Fibroblast of the conjunctiva (primary cell): ENCODE data around the gene FANK1.

ENCODE experiments used
- DNase-seq: peaks from one replicate; pipeline ENCODE4 v3.0.0-alpha.2; 2010; ENCODE audit warnings: low read depth

The FANK1 gene, protein sequence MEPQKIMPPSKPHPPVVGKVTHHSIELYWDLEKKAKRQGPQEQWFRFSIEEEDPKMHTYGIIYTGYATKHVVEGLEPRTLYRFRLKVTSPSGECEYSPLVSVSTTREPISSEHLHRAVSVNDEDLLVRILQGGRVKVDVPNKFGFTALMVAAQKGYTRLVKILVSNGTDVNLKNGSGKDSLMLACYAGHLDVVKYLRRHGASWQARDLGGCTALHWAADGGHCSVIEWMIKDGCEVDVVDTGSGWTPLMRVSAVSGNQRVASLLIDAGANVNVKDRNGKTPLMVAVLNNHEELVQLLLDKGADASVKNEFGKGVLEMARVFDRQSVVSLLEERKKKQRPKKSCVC

DNA sequence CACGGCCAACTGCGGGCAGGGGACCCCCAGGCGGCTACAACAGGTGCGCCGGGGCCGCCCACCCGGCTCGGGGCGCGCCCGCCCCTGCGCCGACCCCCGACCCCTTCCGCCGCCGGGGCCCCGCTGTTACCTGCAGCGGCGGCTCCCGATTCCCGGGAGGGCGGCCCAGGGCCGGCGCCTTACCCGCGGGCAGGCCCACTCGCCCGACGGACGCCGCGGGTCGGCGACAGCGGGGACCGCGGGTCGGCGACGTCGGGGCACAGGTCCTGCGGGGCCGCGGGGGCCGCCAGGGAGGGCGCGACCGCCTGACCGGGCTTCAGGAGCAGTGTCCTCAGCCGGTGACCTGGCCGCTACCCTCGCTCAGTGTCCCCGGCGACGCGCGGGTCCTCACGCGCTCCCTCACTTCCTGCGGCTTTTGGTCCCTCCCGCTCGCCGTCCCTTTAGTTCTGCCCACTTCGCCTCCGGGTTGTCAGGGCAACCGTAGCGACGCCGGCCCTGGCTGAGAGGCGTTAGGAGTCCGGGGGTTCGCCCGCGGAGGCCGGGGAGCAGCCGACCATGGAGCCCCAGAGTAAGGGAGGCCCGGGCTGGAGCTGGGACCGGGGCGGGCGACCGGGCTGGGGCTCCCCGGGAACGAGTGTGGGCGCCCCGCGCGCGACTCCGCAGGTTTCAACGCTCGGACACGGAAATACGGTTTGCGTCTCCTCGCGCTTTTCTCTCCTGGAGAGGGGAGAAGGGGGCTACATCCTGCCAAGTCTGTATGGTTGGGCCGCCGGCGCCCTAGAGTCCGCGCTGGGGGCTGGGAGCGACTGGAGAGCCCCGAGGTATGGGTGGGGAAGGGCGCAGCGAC is at the start of gene FANK1:
TSS of gene FANK1 (plus strand) at position 477 of the 847 bp plus-strand sequence. CDS start at position 556, 79 bp downstream.
- peak; percentile 24 for DNase-seq

DNA sequence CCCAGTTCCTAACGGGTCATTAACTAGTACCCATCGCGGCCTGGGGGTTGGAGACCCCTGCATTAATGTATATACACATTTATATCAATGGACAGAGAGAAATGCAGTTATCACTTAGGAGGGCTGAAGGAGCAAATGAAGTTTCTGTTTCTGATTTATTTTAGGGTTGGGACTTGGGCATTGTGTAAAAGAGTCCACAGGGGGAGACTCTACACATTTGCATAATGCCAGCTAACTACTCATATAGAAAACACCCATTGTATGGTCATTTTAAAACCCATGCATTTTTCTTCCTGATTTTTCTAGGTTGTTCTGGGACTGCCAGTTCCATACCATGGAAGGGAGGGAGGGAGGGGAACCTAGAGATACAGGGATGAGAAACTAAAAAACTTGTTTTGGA is 49.5 kb upstream of the FANK1 start:
- no peak for DNase-seq

DNA sequence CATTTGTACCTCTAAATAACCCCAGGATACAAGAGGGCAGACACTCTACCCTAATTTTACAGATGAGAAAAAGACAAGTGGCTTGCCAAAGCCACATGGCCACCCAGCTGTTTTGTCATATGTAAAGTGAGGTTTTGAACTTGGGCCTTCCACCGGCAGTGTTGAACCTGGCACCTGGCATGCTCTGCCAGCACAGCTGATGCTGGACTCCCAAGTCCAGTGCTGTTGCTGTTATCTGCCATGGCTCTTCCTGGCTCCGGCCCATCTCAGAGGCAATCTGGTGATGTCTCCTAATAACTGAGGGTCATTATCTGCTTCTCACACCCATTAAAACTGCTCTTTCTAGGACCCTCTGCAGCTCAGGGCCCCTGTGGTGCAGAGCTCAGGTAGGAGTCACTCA is 48.0 kb upstream of the FANK1 start:
- DNase-seq = no peak

DNA sequence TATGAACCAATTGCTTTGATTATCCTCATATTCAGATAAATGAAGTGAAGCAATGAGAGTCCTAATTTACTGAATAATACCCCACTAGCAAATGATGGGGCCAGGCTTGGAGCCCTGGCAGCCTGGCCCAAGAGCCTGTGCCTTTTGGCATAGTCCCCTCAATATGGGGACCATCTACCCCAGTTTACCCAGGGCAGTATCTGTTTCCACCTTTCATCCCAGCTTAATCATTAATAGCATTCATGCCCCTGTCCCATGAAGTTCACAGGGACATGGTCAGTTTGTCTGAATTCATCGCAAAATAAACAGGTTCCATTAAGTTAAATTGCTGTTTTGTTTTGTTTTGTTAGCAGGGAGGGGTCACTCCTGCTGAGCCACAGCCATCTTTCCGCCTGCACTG is 47.5 kb upstream of the FANK1 start:
- no peak for DNase-seq

DNA sequence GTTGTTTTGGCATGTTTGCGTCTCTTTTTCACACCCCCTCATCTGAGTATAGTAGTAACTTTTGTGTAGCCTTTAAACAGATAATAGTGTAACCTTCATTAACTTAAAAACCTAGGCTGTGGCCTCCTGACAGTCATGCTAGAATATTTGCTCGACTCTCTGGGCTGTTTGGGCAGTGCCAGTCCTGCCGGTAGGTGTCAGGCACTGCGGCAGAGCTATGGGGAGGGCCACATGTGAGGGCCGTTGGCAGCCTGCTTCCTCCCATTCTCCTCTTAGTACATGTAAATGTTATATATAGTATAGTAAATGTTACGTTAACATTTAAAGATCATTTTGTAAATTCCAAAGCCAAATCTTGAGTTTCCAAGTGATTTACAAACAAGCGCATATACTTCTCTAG is 46.9 kb upstream of the FANK1 start:
- no peak for DNase-seq

DNA sequence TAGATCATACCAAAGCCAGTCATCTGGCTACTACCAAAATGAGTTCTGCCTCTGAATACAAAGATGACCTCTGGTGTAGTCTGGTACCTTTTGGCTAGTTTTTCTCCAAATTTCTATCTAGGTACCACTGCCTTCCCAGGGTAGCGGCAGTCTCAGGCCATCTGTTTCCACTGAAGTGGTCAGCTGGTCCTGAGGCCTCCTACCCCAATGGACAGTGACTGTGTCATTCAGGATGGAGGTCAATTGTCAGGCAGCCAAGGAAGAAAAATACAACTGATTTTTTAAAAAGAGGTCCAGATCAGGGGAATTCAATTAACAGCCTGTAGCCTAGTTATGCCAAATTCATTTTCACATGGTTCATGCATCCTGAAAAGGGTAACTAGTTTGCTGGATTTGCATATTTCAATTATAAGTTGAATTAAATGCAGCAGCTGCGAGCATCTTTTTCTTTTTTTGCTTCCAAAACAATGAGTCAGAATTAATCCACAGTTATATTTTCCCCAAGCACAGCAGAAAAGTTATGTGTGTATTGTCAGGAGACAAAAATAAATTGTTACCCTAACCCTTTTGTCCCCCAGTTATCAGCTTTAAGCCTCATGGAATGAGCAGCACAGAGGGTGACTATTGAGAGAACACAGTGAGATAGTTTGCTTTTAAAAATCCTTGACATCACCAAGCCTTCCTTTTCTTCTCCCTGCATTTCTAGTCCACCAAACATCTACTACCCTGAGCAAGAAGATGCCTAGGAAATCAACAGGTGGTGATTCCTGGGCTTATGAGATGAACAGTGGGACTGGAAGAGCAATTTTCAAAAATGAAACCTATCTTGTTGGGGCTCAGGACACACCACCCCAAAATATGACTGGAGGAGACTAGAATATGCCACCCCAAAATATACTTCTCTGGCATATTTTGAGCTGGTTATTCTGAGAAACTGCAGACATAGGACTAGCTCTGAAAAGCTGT is 45.3 kb upstream of the FANK1 start:
- no peak for DNase-seq

DNA sequence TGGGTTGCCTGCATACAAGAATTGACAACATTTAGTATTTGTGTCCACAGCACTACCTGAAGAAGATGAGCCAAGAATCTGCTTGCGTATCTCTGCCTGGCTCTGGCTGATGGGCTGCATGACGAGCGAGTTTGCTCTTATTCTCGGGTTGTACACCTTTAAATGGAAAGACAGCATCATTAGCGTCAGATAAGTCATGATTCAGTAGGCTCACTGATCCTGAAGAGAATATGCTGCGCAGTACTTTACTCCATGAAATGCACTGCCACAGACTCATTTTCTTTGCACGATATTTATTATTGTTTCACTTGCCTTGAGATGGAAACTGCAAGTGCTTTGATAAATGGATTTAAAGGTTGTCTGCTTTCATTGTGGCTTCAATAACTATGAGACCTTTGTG is 43.9 kb upstream of the FANK1 start:
- no peak for DNase-seq

DNA sequence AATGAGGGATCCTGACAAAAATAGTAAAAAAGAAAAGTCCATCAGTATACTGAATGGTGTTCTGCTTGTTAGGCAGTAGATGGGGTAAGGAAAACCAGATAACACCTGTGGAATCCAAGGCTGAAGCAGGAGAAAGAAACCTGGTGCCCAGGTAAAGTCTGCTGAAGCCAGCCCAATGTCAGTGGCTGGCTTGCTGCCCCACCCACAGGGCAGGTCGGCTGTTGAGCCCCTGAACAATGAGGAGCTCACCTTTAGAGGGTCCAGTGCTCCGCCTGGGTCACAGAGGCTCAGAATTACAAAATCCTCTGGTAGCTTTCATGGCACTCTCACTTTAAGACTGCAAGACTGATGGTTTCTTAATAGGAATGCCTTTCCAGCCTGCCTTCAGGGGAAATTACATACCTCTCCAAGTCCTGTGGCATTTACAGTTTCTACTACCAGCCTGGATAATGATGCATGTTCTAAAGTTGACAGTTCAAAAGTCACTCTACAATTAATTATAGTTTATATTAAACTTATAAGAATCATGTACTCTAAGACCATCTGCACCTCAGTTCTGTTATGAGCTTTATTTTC is 39.1 kb upstream of the FANK1 start:
- no peak for DNase-seq

DNA sequence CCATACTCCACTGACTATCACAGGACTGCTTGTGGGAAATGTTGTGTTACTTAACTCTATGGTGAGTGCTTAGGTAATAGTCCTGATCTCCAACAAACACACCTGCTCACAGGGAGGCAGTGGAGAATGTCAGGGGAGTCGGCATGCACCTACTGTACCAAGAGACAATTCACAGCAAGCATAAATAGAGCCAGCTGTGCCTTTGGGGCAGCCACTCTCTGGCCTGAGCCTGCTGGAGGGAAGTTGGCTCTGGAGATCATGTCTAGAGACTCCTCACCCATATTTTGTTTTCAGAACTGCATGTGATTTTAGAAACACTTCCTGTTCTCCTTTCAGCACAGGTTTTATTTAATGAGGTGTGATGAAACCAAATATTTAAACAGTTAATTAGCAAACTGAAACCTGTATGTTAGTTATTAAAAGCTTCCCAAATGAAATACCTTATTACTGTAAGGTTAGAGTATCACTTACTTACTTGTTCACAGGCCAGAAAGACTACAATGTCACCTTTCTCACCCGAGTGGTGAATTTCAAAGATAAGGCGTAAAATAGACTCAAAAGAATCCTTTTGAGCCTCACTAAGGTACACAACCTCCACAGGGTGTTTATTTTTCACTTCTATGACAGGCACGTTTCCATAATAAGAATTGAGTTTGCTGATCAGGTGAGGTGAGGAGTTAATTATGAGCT is 37.1 kb upstream of the FANK1 start:
- no peak for DNase-seq

DNA sequence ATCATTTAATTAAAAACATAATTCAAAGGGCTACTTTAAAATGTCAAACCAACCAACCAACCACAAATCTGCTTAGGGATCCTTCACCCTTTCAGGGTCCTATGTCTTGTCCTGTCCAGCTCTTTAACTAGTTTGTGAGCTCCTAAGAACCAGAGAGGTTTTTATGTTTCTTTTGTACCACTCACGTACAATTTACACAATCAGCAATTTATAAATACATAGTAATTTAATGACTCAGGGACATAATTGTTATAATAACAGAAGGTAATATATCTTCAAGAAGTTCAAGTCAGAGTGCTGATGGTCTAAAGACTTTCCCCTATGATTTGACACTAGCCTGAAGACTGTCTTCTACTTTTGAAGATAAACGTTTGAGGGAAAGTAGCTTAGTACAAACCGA is 31.2 kb upstream of the FANK1 start:
- no peak for DNase-seq

DNA sequence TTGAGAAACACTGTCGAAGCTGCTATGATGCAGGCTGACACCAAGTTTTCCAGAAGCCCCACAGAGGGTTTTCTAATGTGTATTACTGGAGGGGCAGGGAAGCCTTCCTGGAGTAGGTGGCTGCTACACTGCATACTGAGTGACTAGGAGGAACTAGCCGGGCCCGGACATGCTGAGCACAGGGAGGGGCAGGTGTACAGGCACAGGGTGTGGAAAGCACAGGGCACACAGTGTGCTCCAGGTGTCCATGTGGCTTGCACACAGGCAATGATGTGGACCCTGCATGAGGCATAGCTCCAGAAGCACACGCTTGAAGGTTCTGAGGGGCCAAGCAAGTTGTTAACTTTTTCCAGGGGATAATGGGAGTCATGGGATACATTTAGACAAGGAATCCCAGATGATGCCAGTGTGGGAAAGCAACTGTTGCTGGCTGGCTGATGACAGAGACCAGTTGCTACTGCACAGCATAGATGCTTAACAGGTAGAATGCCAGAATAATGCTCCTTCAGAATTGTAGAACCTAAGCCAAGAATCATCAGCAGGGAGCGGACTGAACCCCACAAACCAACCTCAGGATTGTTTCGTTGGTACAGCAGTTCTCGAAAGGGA is 29.8 kb upstream of the FANK1 start:
- DNase-seq = no peak

DNA sequence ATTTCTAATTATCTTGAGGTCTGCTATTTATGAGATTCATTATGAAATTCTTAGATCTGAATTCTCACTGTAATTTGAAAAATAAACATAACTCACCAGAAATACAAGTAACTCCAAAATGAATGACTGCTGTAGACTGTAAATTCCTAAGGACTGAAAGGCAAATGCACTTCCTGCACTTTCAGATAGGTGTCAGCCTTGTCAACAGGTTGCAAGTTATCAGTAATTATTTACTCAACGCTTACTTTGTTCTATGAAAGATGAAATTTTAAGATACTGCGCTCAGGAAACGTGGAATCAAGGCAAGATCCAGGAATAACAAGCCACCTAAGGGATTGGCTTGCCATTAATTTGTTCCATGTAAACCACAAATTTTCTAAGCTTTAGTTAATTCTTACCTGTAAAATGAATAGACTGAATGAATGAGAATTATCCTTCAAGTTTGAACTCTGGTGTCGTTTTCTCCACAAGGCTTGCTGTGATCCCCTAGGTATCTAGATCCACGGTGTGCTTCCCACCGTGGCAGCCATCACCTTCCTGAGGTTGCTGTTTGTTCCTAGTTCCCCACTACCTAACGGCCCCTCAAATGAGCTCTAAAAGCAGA is 27.9 kb upstream of the FANK1 start:
- peak; percentile 49 for DNase-seq

DNA sequence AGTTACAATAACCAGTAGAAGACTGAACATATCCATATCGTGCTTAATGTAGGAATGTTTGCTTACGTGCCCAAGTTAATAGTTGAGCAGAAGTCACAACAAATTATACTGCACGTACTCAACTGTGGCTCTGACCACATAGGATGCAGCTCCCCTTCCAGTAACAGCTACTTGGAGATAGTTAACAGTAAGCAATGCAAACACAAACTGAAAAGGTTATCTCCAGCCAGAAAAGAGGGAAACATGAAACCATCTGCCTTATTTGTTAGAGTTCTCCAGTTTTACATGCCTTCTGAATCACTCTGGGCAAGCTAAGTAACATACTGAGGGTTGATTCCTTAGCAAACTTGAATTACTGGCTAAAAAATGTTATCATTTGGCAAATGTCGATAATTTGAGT is 25.0 kb upstream of the FANK1 start:
- no peak for DNase-seq

DNA sequence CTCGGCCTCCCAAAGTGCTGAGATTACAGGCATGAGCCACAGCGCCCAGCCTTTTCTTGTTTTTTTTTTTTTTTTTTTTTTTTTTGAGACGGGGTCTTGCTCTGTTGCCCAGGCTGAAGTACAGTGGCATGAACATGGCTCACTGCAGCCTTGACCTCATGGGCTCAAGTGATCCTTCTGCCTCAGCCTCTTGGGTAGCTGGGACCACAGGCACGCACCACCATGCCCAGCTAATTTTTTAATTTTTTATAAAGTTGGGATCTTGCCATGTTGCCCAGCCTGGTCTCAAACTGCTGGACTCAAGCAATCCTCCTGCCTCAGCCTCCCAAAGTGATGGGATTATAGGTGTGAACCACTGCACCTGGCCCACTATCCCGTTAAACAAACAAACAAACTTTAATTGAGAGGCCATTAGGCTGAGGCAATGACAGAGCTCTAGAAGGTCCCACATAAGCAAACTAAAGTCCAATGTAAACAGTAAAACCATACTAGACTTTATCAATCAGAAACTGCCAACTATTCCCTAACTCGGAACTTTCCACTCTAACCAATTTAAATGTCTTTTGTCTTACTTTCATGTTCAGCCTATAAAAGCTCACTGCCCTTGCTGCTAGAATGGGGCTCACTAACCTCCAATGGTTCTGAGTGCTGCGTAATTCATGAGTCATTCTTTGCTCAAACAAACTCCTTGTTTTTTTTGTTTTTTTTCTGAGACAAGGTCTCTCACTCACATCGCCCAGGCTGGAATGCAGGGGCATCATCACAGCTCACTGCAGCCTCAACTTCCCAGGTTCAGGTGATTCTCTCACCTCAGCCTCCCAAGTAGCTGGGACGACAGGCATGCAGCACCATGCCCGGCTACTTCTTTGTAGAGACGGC is 17.2 kb upstream of the FANK1 start:
- peak; percentile 52 for DNase-seq

DNA sequence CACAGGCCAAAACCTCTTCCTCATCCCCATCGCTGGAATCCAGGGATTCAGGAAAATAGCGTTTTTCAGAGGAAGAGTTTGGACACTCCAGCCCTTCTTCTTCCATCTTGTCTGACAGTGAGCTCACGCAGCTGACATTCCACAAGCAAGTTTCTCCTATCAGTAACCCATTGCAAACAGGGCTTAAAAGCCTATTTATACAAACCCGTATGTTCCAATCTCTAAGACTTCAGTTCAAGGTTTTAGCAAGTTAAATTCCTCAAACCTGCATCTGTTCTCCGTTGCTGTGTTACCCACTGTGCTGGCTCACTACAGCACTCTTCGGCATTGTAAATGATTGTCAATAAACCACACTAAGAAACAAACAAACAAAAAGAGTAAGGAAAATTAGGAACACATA is 15.6 kb upstream of the FANK1 start:
- DNase-seq = no peak

DNA sequence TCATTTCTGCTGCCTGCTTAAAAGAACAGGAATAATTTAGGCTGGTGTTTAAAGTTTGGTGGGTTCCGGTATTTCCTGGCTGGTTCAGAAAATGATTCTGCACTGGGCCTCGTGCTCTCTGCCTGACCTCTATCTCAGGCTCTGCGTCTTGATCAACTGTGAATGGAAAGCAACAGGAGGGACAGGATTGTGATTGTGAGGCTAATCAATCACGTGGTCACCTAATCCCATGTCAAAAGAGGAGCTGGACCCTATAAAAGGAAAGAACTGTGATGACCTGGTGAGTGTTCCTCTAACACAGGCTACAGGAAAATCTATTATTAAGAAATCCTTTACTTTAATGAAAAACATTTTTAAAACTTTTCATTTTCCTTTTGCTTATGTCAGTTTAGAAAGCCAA is 15.2 kb upstream of the FANK1 start, which contains the start of gene DHX32:
TSS of gene DHX32 (minus strand) at position 101 of the 400 bp plus-strand sequence. CDS start 468 bp downstream, outside the sequence.
- DNase-seq = no peak

DNA sequence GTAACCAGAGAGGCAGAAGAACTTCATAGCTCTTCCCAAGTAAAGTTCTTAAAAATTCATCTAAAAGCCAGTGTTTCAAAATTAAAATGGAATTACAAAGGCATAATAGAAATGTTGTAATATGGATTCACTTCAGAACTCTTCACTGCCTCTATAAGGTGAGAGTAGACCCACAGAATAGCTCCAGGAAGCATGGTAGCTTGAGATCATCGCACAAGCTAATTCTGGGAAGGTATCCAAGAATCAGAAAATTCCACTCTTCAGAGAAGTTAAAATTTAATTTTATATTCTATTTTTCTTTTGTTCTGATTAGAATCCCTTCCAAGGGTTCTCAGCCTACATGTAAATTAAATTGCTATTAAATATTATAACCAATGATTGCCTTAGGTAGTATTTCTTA is 13.8 kb upstream of the FANK1 start:
- DNase-seq = no peak

DNA sequence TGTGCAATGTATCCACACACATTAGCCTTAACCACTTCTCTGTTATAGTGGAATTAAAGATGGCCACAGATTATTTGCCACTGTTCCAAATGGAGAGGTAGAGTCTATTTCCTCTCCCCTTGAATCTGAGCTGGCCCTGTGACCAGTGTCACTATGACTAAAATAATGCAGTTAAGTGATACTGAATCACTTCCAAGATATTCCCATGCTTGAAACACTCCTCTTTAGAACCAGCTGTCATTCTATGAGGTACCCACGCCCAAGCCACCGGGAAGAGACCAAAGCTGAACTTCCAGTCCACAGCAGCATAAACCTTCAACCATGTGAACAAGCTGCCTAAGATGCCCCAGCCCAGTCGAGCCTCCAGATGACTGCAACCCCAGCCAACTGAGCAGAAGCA is 13.2 kb upstream of the FANK1 start:
- DNase-seq = no peak

DNA sequence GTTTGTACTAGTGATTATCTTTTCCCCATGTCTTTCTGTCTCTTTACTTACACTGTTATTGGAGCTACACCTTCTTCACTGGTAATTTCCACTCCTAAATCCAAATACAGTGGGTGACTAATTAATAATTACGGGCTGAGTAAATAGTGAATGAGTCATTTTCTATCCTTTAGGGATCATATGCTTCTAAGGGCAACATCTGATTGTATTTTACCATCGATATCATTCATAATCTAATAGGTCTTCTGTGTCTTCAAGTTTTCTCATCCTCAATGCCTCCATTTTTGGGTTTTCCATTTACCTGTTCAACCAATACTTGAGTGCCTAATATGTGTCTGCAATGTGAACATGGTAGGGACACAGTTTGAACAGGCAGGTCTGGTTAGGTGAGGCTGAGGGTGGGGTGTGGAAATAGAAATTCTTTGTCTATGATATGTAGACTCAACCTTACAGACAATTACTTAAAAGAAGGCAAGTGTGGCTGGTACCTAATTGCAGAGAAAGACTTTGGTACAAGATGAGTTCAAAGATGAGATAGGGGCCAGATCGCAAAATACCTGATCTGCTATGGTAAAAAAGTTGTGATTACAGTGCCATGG is 9.4 kb upstream of the FANK1 start:
- no peak for DNase-seq
